GM19099 (cell line): Measurements from ENCODE around the gene EFCAB5.

ENCODE experiments used
- POLR2A ChIP-seq: IDR thresholded peaks from 3 replicates; pipeline ENCODE4 v1.6.1; 2011; ENCODE audit warnings: low read depth; ENCODE audit not compliant: insufficient read length; ENCODE audit errors: extremely low read depth

Gene EFCAB5

DNA sequence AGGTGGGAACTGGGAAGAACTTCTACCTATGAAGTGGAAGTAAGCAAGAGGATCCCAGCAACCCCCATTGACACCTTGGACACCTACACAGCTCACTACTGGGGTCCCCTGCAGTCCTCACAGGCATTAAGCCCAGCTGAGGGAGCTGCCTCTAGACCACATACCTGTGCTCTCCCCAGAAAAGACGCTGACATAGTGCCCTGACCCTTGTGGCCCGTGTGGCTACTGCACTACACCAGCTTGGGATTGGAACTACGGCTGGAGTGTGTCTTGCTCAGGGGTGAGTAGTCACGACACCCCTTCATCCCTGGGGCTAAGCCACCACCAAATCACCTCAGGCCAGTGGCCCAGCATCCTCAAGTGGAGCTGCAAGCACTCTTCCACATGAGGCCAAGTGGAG lies 120.9 kb downstream of the EFCAB5 start:
- no peak for TF ChIP-seq POLR2A

DNA sequence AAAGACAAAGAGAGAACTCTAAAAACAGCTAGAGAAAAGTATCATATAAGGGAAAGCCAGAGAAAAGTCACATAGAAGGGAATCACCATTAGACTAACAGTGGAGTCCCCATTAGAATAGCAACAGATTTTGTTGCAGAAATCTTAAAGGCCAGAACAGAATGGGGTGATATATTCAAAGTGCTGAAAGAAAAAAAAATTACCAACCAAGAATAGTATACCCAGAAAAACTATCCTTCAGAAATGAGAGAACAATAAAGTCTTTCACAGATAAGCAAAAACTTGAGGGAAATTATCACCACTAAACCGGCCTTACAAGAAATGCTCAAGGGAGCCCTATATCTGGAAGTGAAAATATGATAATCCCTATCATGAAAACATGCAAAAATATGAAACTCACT lies 123.3 kb downstream of the EFCAB5 start:
- TF ChIP-seq POLR2A: no peak

DNA sequence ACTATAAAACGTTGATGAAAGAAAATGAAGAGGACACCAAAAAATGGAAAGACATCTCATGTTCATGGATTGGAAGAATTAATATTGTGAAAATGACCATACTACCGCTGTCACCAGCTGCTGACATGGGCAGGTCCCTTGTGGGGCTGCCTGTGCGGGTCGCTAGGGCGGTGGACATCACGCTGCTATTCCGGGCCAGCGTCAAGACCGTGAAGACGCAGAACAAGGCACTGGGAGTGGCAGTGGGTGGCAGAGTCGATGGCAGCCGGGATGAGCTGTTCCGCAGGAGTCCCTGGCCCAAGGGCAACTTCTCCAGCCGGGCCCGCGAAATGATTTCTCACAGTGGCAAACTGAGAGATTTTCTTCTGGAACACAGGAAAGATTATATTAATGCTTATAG lies 127.0 kb downstream of the EFCAB5 start:
- no peak for TF ChIP-seq POLR2A

DNA sequence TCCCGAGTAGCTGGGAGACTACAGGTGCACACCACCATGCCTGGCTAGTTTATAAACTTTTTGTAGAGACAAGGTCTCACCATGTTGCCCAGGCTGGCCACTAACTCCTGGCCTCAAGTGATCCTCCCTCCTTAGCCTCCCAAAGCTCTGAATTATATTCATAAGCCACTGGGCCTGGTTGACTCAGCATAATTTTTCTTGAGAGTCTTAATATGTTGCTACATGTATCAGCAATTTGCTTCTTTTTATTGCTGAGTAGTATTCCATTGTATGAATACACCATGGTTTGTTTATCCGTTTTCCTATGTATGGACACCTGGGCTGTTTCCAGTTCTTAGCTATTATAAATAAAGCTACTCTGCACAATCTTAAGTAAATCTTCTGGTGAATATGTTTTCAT lies 132.8 kb downstream of the EFCAB5 start:
- no peak for TF ChIP-seq POLR2A

DNA sequence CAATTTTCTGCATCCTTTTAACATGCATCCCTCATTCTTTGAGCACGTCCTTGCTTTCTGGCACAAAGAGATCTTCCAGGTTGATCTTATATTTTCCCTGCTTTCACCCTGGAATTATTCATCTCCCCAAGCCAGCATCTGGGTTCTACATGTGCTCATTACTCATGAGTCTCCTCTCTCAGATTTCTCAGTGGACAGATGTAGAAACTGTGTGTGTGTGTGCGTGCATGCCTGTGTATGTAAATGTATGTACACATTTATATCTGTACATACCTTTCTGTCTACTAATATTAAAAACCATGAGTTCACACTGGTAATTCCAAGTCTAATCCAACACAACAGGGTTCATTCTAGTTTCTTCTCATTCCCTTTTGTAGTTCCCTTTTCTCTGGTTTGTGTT lies 133.3 kb downstream of the EFCAB5 start:
- no peak for TF ChIP-seq POLR2A

DNA sequence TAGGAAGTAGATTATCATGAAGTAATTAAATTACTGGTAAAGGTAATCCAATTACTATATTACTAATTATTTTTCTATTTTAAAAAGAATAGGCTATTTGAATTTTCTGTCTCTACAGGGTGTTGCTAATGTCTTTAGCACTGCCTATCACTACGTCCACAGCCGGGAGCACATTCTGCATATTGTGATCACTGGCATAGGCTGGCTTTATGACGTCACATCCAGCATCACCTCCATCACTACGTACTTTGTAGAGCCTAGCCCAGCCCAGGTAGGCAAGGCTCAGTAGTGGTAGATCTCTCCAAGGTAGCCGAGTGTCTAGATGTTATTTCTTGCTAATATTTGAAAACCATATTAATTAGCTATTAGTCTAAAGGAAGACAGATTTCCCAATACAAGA lies 141.3 kb downstream of the EFCAB5 start:
- no peak for TF ChIP-seq POLR2A

DNA sequence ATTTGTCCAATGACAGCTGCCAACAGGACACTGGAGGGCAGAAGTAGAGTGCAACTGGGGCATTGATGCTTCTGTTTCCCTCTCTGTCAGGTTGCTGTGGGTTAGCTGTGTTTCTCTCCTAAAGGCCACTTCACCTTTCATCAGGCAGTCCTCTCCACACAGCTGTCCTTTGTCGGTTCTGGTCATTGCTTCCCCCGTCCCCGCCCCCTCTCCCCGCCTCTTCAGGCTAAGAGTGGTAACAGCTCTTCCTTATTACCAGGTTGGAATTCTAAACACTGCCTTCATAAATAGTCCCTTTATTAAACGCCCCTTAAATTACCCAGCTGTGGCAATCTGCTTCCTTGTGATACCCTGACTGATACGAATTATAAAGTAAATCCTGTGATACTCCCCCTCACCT lies 143.4 kb downstream of the EFCAB5 start:
- no peak for TF ChIP-seq POLR2A

DNA sequence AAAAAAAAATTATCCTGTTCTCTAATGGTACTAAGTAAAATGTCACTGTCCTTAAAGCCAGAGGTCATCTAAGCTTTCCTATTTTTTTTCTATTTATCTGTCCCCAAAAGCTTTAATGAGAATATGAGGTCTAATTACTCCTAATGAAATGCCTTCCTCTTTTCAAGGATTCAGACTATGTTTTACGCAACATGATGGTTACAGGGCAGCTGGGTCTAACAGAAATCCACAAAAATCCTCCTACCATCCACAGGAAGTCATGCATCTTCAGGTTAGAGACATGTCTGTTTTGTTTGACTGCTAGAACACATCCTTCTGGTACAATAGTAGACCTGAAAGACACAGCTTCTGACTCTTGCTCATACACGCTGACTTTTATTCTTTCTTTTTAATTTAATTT lies 145.5 kb downstream of the EFCAB5 start:
- no peak for TF ChIP-seq POLR2A

DNA sequence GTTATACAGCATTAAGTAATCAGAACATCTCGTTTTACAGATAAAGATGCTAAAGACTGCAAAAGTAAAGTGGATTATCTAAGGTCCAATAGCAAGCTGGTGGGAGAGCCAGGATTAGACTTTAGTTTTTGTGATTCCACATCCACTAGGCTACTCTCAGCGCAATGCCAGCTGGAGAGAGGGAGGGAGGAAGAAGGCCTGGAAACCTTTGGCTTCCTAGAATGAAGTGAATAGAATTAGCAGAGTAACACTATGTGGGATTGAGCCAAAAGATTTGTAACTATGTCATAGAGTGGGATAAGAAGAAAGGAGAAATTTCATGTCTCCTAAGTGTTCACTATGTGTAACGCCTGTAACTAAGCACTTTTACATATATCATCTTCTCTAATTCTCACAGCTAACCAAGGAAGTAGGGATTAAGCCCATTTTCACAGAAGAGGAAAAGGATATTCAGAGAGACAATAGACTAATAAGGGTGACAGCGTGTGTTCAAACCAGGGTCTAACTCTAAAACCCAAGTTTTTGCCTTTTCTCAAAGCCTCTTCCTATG lies 149.8 kb downstream of the EFCAB5 start:
- no peak for TF ChIP-seq POLR2A

DNA sequence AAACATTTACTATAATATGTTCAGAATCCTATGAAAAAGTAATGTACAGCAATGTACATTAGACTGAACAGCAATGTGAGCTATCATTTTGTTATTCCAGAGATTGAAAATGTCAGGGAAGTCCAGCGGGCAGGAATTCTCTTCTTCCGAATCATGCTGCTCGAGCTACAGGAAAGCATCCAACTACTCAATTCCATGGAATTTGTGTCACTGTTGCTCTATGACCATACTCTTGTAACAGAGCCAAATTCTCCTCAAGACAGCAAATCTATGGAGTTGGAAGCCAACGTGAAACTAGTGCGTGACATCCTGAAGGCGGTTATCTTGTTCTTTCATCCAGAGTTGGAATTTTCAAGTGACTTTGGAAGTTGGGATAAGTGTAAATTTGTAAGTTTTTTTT lies 150.3 kb downstream of the EFCAB5 start:
- TF ChIP-seq POLR2A: no peak

DNA sequence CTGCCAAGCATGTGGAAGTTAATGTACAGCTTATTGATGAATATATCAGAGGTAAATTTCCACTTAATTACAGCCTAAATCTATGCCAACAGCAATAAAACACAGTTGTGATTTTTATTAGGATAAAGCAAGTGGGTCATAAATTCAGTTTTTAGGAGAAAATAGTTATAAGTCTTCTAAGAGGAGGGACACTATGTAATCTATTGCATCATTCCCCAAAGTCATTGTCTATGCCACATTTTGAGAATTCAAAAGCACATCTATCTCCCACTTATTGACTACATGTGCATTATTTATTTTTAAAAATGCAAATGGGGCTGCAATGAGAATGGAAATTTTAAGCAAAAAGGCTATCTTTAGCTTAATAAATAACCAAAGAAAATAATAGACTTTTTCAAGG lies 151.5 kb downstream of the EFCAB5 start:
- no peak for TF ChIP-seq POLR2A

DNA sequence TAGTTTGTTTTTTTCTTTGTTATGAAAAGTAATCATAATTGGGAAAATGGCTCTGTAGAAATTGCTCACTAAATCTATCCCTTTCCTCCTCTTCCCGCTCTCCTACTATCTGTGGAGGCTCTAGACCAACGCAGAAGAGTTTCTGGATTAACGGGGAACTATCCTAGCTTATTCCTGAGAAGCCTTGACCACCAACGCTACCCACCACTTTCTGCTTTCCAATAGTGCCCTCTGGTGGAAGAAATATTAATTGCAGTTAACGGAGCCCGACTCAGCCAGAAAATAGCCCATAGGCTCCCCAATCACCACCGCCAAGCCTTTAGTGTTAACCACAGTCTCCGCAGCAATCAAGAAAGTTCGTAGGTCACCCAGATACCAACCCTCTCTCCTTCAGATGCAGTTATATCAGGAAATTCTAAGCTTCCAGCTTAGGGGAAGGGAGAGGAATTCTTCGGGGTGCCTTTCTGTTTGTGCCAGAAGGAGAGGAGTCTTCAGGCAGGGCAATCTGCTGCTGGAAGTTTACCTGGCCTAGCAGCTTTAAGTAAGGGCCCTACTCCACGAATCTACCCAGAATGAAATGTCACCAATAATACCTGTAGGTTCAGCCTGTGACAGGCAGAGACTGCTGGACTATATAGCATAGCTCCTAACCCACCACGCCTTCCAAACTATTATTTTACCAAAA lies 152.2 kb downstream of the EFCAB5 start:
- no peak for TF ChIP-seq POLR2A

DNA sequence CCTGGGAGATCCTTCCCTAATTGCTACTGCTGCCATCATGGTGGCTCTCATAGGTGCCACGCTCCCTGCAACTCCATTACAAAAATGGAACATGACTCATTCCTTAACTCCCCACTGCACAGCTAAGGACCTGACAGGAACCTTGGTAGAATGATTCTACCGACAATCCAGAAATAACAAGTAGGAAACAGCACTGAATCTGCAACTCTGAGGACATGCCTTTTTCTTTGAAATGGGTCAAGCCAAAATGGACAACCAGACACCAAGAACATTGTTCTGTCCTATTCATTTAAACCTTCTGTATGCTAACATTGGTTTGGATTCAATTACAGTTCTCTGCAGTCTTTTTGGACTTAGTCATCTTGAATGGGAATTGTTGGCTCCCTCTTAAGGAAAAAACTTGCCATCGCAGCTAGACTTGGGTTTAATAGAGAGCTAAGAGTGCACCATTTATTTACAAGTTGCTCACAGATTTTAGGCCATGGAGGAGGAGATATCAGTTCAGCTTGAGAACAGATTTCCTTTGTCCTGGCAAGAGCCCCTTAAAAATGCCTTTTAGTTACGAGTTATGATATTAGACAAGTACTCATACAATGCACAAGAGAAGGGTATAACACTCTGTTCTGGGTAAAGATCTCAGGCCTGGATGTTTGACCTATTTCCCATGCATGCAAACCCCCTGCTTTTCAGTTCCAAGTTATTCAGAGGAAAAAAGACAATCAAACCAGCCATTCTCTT lies 154.2 kb downstream of the EFCAB5 start:
- no peak for TF ChIP-seq POLR2A

DNA sequence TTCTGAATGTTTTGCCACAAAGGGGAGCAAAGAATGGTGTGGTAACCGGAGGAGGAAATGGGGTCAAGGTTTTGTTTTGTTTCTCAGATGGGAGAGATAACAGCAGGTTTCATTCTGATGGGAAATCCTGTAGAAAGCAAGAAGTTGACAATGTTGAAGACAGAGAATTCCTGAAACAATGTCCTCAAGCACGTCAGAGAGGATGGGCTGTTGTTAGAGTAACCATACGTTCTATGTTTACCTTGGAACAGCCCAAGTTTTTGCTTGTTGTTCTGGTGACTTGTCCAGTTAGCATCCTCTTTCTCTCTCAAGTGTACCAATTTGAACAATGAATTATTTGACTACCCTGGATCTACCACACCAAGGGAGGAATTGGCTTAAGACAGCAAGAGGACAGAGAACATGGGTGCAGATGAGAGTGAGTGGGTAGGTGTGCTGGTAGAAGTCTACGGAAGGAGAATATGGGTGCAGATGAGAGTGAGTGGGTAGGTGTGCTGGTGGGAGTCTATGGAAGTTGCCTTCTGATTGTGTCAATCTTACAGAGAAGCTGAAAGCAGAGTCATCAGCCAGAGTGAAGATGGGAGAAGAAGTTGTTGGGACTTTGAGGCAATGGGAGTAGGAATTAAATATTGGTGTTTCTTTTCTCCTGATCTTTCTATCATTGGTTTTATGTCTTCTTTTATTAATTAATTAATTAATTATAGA lies 160.4 kb downstream of the EFCAB5 start:
- no peak for TF ChIP-seq POLR2A

DNA sequence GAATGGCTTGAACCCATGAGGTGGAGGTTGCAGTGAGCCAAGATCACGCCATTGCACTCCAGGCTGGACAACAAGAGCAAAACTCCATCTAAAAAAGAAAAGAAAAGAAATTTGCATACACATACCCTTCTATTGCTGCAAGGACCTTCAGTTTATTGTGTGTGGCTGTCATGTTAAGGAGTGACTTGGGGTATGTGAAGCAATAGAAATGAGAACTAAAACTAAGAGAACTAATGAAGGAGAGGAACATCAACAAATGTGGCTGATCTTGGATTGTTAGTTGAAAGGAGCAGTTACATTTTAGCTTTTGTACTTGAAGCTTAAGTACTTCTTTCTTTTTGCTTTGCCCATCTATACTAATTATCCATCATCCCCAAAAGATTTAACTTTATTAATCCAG lies 162.5 kb downstream of the EFCAB5 start:
- TF ChIP-seq POLR2A: no peak
